Left ventricle myocardium inferior (tissue), 1 donor: ENCODE results near the gene KHDC1. TPM values are rescaled to one million over a fixed set of nuclear protein-coding genes. Genes with fewer than 3 reads are reported as not detected.
"Not testable (repeated sequence)": the region's sequence is repeated elsewhere in the genome, so short reads cannot be mapped to it uniquely, and the experiment has no call there.

Source experiments
- DNase-seq: peaks from one replicate; pipeline ENCODE4 v3.0.0-alpha.2; 2020
- H3K27ac ChIP-seq: fragments of 200-600 bp; replicated peaks from 2 replicates; pipeline ENCODE4 v1.8.0; 2021
- H3K27me3 ChIP-seq: fragments of 200-600 bp; 2 replicates; pipeline ENCODE4 v1.8.0; 2021; ENCODE audit warnings: low read depth
- H3K36me3 ChIP-seq: fragments of 200-600 bp; 2 replicates; pipeline ENCODE4 v1.8.0; 2021
- H3K4me1 ChIP-seq: fragments of 200-600 bp; 2 replicates; pipeline ENCODE4 v1.8.0; 2021
- H3K4me3 ChIP-seq: fragments of 200-600 bp; 2 replicates; pipeline ENCODE4 v1.8.0; 2021; ENCODE audit warnings: mild to moderate bottlenecking, moderate library complexity
- H3K9me3 ChIP-seq: fragments of 200-600 bp; replicated peaks from 2 replicates; pipeline ENCODE4 v1.8.0; 2021
- CTCF ChIP-seq: fragments of 200-600 bp; IDR thresholded peaks from 2 replicates; pipeline ENCODE4 v1.8.0; 2021; ENCODE audit warnings: antibody characterized with exemption, mild to moderate bottlenecking, borderline replicate concordance
- intact Hi-C: fragments of 100-400 bp; cut with micrococcal nuclease; formaldehyde crosslinking; loops from one replicate; pipeline ENCODE4 v1.11.0; 2022
- total RNA-seq: library from RNA; stranded (reverse); fragmentation: NEBNext Ultra II Directional; extraction: Animal tissue kit (Norgen Biotek cat#: 25700); gene quantifications from one replicate; pipeline ENCODE4 v1.2.1, GENCODE V29; 2021
- donor health status: DM: no; HTN: yes; CAD: no; lungs with severe emphysema.

KHDC1 gene
- total RNA-seq, 1 donor from 2014 or later = 1.1 TPM

DNA sequence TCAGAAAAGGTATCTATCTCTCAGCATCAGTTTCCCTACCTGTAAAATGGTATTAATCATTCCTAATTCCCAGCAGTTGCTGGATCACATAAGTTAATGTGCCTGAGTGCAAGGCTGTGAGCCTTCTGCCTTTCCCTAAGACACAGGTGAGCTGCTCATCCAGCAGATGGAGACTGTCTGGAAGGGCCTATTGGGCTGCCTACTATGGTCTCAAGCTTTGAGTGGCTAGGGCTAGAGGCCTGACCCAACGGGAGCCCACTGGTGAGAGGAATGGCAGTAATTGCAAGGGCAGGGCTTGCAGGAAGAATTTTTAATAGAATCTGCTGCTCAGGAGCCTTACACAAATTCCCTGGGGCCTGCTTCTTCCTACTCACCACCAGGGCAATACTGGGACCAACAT is 4.3 kb downstream of the KHDC1 start:
- peaks cover 8% of the 10 kb centered on the region for H3K27me3 ChIP-seq
- no peaks in the 10 kb centered on the region for H3K36me3 ChIP-seq
- H3K9me3 ChIP-seq = no peaks in the 10 kb centered on the region
- intact Hi-C loops = no loop called here
- no peak for TF ChIP-seq CTCF
- peaks cover 17% of the 10 kb centered on the region for H3K4me1 ChIP-seq
- DNase-seq = no peak
- no peak overlapping the region for H3K4me3 ChIP-seq
- H3K27ac ChIP-seq = no peak overlapping the region

GRCh38 chr6:73254323-73254722 is 8.7 kb downstream of the KHDC1 start:
- DNase-seq, H3K27me3 ChIP-seq, H3K27ac ChIP-seq, H3K4me3 ChIP-seq, H3K9me3 ChIP-seq, H3K4me1 ChIP-seq, intact Hi-C loops, H3K36me3 ChIP-seq: not testable (repeated sequence)

- intact Hi-C loops = no loop called here
- Histone ChIP-seq H3K27ac (no peak overlapping the region), H3K4me1 (no peaks in the 10 kb centered on the region), H3K27me3 (no peaks in the 10 kb centered on the region), H3K36me3 (no peaks in the 10 kb centered on the region), H3K4me3 (no peak overlapping the region), H3K9me3 (no peaks in the 10 kb centered on the region)
- DNase-seq = no peak
- no peak for TF ChIP-seq CTCF
Measured at GRCh38 chr6:73252703-73253102, 10.3 kb downstream of the KHDC1 start.

DNA sequence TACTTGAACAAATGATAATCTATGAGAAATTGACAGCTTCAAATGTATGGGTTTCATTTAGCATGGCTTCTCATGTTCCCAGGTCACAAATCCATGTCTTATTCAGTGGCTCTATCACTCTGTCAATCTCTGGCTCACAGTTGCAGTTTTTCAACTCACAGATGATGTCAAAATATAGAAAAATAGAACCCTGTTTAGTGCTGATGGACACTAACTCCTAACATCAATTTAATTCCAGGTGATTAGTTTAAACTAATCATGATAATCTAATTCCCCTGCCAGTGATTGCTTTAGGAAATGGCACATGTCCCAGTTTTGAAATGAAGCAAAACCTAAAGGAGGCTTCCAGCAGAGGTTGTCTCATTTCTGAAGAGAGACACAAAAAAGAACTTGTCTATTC is 13.0 kb downstream of the KHDC1 start:
- intact Hi-C loops = no loop called here
- TF ChIP-seq CTCF = no peak
- DNase-seq = no peak

GRCh38 chr6:73248192-73248903 is 14.6 kb downstream of the KHDC1 start:
- H3K27me3 ChIP-seq = peaks cover 6% of the 10 kb centered on the region

More for the DNA sequence above, 13.0 kb downstream of the KHDC1 start:
- peaks cover 6% of the 10 kb centered on the region for H3K27me3 ChIP-seq
- no peak overlapping the region for H3K4me3 ChIP-seq
- H3K9me3 ChIP-seq = no peaks in the 10 kb centered on the region
- H3K4me1 ChIP-seq = no peaks in the 10 kb centered on the region
- no peaks in the 10 kb centered on the region for H3K36me3 ChIP-seq
- no peak overlapping the region for H3K27ac ChIP-seq

More at GRCh38 chr6:73248192-73248903, 14.6 kb downstream of the KHDC1 start:
- H3K4me1 ChIP-seq = no peaks in the 10 kb centered on the region
- H3K9me3 ChIP-seq = no peaks in the 10 kb centered on the region
- no peak overlapping the region for H3K4me3 ChIP-seq
- no peak overlapping the region for H3K27ac ChIP-seq
- TF ChIP-seq CTCF = no peak
- intact Hi-C loops = no loop called here
- H3K36me3 ChIP-seq = no peaks in the 10 kb centered on the region
- DNase-seq = no peak
